OCI-LY1 (cell line): ENCODE measurements around the gene ARHGAP20.

ENCODE experiments used
- H2AFZ ChIP-seq: fragments of 200-600 bp; sonication (generic), shearing (Covaris generic); 2 replicates; pipeline ENCODE4 v1.6.0; 2014; ENCODE audit warnings: antibody characterized with exemption, mild to moderate bottlenecking, low read length
- H3F3A ChIP-seq: fragments of 200-600 bp; sonication (generic), shearing (Covaris generic); 2 replicates; pipeline ENCODE4 v1.6.0; 2014; ENCODE audit warnings: mild to moderate bottlenecking, antibody characterized with exemption, low read length, moderate library complexity; ENCODE audit not compliant: insufficient read depth
- H3K27ac ChIP-seq: fragments of 200-600 bp; sonication (generic); 2 replicates; pipeline ENCODE4 v1.5.1; 2014; ENCODE audit warnings: low read length, mixed run types, mild to moderate bottlenecking, low read depth; ENCODE audit not compliant: poor library complexity, severe bottlenecking
- H3K27me3 ChIP-seq: fragments of 200-600 bp; sonication (generic); 2 replicates; pipeline ENCODE4 v1.6.0; 2014; ENCODE audit warnings: antibody characterized with exemption, mild to moderate bottlenecking, low read length, moderate library complexity; ENCODE audit not compliant: insufficient read depth
- H3K36me3 ChIP-seq: fragments of 200-600 bp; sonication (generic); 2 replicates; pipeline ENCODE4 v1.6.1; 2014; ENCODE audit warnings: mild to moderate bottlenecking, antibody characterized with exemption, low read length, moderate library complexity, mixed read lengths; ENCODE audit not compliant: insufficient read depth
- H3K4me1 ChIP-seq: fragments of 200-600 bp; sonication (generic); 2 replicates; pipeline ENCODE4 v1.5.1; 2014; ENCODE audit warnings: mild to moderate bottlenecking, low read length, moderate library complexity; ENCODE audit not compliant: insufficient read depth, severe bottlenecking
- H3K4me2 ChIP-seq: fragments of 200-600 bp; sonication (generic), shearing (Covaris generic); 2 replicates; pipeline ENCODE4 v1.6.1; 2014; ENCODE audit warnings: low read length
- H3K4me3 ChIP-seq: fragments of 200-600 bp; sonication (generic); 2 replicates; pipeline ENCODE4 v1.5.1; 2014; ENCODE audit warnings: low read length, low read depth, mild to moderate bottlenecking, mixed read lengths; ENCODE audit not compliant: poor library complexity, severe bottlenecking
- H3K79me2 ChIP-seq: fragments of 200-600 bp; shearing (Covaris generic); 2 replicates; pipeline ENCODE4 v1.6.1; 2016; ENCODE audit warnings: mixed run types, low read length, mixed read lengths; ENCODE audit not compliant: insufficient read depth
- H3K9ac ChIP-seq: fragments of 200-600 bp; sonication (generic), shearing (Covaris generic); 2 replicates; pipeline ENCODE4 v1.6.1; 2014; ENCODE audit warnings: mild to moderate bottlenecking, low read length, mixed read lengths
- H3K9me2 ChIP-seq: fragments of 200-600 bp; sonication (generic), shearing (Covaris generic); 2 replicates; pipeline ENCODE4 v1.6.1; 2014; ENCODE audit warnings: low read depth, mild to moderate bottlenecking, low read length, mixed read lengths
- H3K9me3 ChIP-seq: fragments of 200-600 bp; shearing (Covaris generic); 2 replicates; pipeline ENCODE4 v1.6.1; 2014; ENCODE audit warnings: low read length, mixed read lengths
- H4K20me1 ChIP-seq: fragments of 200-600 bp; sonication (generic), shearing (Covaris generic); 2 replicates; pipeline ENCODE4 v1.6.0; 2016; ENCODE audit warnings: mild to moderate bottlenecking, low read length; ENCODE audit not compliant: insufficient read depth
- EZH2 ChIP-seq: fragments of 200-600 bp; sonication (generic), shearing (Covaris generic); IDR thresholded peaks from 2 replicates; pipeline ENCODE4 v1.8.0; 2017; ENCODE audit warnings: borderline replicate concordance, mixed run types, mild to moderate bottlenecking, antibody characterized with exemption, low read length, moderate library complexity, mixed read lengths
- TF ChIP-seq, protein P1 (sequence below): fragments of 200-600 bp; sonication (generic), shearing (Covaris generic); IDR thresholded peaks from 2 replicates; pipeline ENCODE4 v1.5.1; 2017; ENCODE audit warnings: mild to moderate bottlenecking, antibody characterized with exemption, low read length, moderate library complexity, mixed read lengths

ARHGAP20 gene

GRCh38 chr11:110530900-110531741 lies 181.1 kb downstream of the ARHGAP20 start:
- Histone ChIP-seq H3F3A (no peaks in the 10 kb centered on the region), H3K9ac (no peak overlapping the region), H4K20me1 (no peaks in the 10 kb centered on the region), H3K4me2 (no peak overlapping the region), H3K79me2 (no peaks in the 10 kb centered on the region), H3K9me2 (no peaks in the 10 kb centered on the region), H3K27ac (no peak overlapping the region), H3K4me1 (no peaks in the 10 kb centered on the region), H3K9me3 (peaks cover 7% of the 10 kb centered on the region; the same call in 1 of the 2 replicates), H3K4me3 (no peak overlapping the region), H2AFZ (no peak overlapping the region), H3K27me3 (no peaks in the 10 kb centered on the region), H3K36me3 (no peaks in the 10 kb centered on the region)
- TF ChIP-seq, protein P1, sequence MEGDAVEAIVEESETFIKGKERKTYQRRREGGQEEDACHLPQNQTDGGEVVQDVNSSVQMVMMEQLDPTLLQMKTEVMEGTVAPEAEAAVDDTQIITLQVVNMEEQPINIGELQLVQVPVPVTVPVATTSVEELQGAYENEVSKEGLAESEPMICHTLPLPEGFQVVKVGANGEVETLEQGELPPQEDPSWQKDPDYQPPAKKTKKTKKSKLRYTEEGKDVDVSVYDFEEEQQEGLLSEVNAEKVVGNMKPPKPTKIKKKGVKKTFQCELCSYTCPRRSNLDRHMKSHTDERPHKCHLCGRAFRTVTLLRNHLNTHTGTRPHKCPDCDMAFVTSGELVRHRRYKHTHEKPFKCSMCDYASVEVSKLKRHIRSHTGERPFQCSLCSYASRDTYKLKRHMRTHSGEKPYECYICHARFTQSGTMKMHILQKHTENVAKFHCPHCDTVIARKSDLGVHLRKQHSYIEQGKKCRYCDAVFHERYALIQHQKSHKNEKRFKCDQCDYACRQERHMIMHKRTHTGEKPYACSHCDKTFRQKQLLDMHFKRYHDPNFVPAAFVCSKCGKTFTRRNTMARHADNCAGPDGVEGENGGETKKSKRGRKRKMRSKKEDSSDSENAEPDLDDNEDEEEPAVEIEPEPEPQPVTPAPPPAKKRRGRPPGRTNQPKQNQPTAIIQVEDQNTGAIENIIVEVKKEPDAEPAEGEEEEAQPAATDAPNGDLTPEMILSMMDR: no peak
- no peak for TF ChIP-seq EZH2

GRCh38 chr11:110529043-110529442 lies 183.2 kb downstream of the ARHGAP20 start:
- H4K20me1 ChIP-seq: no peaks in the 10 kb centered on the region

GRCh38 chr11:110527146-110527545 lies 185.1 kb downstream of the ARHGAP20 start:
- Histone ChIP-seq H2AFZ (no peak overlapping the region), H3K9ac (no peak overlapping the region), H3K4me2 (no peak overlapping the region), H4K20me1 (no peaks in the 10 kb centered on the region), H3K79me2 (no peaks in the 10 kb centered on the region), H3K4me3 (no peak overlapping the region), H3K27ac (no peak overlapping the region), H3F3A (no peaks in the 10 kb centered on the region), H3K9me3 (peaks cover 7% of the 10 kb centered on the region; the same call in 1 of the 2 replicates), H3K4me1 (no peaks in the 10 kb centered on the region), H3K9me2 (no peaks in the 10 kb centered on the region), H3K27me3 (no peaks in the 10 kb centered on the region), H3K36me3 (no peaks in the 10 kb centered on the region)
- TF ChIP-seq, protein P1: no peak
- TF ChIP-seq EZH2: no peak

More at GRCh38 chr11:110529043-110529442, 183.2 kb downstream of the ARHGAP20 start:
- no peak overlapping the region for H3K9ac ChIP-seq
- no peaks in the 10 kb centered on the region for H3K4me1 ChIP-seq
- H2AFZ ChIP-seq: no peak overlapping the region
- H3K4me2 ChIP-seq: no peak overlapping the region
- no peaks in the 10 kb centered on the region for H3K27me3 ChIP-seq
- no peaks in the 10 kb centered on the region for H3K36me3 ChIP-seq
- peaks cover 7% of the 10 kb centered on the region; the same call in 1 of the 2 replicates for H3K9me3 ChIP-seq
- H3K4me3 ChIP-seq: no peak overlapping the region
- TF ChIP-seq, protein P1: peak; percentile 75
- no peak for TF ChIP-seq EZH2
- no peaks in the 10 kb centered on the region for H3F3A ChIP-seq
- no peaks in the 10 kb centered on the region for H3K79me2 ChIP-seq
- H3K9me2 ChIP-seq: no peaks in the 10 kb centered on the region
- no peak overlapping the region for H3K27ac ChIP-seq
